GM12878 (cell line): ENCODE results near the gene TNRC6C. TPM values are rescaled to one million over a fixed set of nuclear protein-coding genes. Genes with fewer than 3 reads are reported as not detected.

Experiments
- ATAC-seq: fragments of 200-7000 bp; cut with Tn5 transposase; 3 replicates; pipeline ENCODE4 v1.9.1; 2020; ENCODE audit warnings: mild to moderate bottlenecking, moderate library complexity
- BruUV-seq: library from RNA; stranded (reverse); fragments of 400-500 nt; replicated peaks from 2 replicates; lab custom pipeline; 2021; lab: Mats Ljungman, UMichigan
- CTCF ChIA-PET: fragments of 300-600 bp; sonication (Branson Sonifier 250); formaldehyde crosslinking; extraction: SDS; loops from one replicate; lab custom pipeline; 2021; ENCODE audit warnings: inconsistent platforms; lab: Yijun Ruan, JAX
- POLR2A ChIA-PET: fragments of 350-600 bp; formaldehyde crosslinking; extraction: SDS; loops from one replicate; lab custom pipeline; 2021; ENCODE audit warnings: inconsistent platforms; lab: Charles Lee
- RAD21 ChIA-PET: fragments of 300-600 bp; sonication (Branson Sonifier 250); formaldehyde crosslinking; loops from one replicate; lab custom pipeline; 2023; ENCODE audit warnings: antibody characterized with exemption; ENCODE audit not compliant: unreplicated experiment; lab: Charles Lee
- SMC1A ChIA-PET: fragments of 300-600 bp; sonication (Branson Sonifier 250); formaldehyde crosslinking; loops from one replicate; lab custom pipeline; 2023; ENCODE audit not compliant: unreplicated experiment, uncharacterized antibody; lab: Charles Lee
- DNase-seq: peaks from one replicate; pipeline ENCODE4 v3.0.0-alpha.2; 2011; ENCODE audit warnings: low read depth, low spot score
- FAIRE-seq: peaks from 3 replicates; lab custom pipeline; 2011; peaks lifted over from hg19 to GRCh38; lab: Jason Lieb, UNC
- H2AFZ ChIP-seq: 2 replicates; pipeline ENCODE4 v1.6.0; 2011; ENCODE audit warnings: low read depth, low read length, control low read depth; ENCODE audit not compliant: control insufficient read depth
- H3K27ac ChIP-seq: 2 replicates; pipeline ENCODE4 v1.5.1; 2011; ENCODE audit warnings: control low read depth; ENCODE audit not compliant: control insufficient read depth, insufficient read depth
- H3K27me3 ChIP-seq, 2 experiments: replicated peaks in 1 of 2; 2 replicates each; pipeline versions ENCODE4 v1.6.0 to v1.6.1; 2011; ENCODE audit warnings: low read length in 1 of 2; ENCODE audit not compliant: control insufficient read depth in 2 of 2, insufficient read depth in 2 of 2
- H3K36me3 ChIP-seq, 2 experiments: 2 replicates each; pipeline ENCODE4 v1.5.1; 2011; ENCODE audit warnings: low read length in 1 of 2; ENCODE audit not compliant: control insufficient read depth in 2 of 2, insufficient read depth in 2 of 2
- H3K4me1 ChIP-seq: 2 replicates; pipeline ENCODE4 v1.6.1; 2011; ENCODE audit warnings: mild to moderate bottlenecking, low read length, moderate library complexity, mixed read lengths; ENCODE audit not compliant: control insufficient read depth, insufficient read depth
- H3K4me2 ChIP-seq: 2 replicates; pipeline ENCODE4 v1.6.0; 2011; ENCODE audit warnings: control low read depth; ENCODE audit not compliant: control insufficient read depth, insufficient read depth
- H3K4me3 ChIP-seq: fragments of 200-600 bp; sonication (generic); 2 replicates; pipeline ENCODE4 v1.5.1; 2016
- H3K79me2 ChIP-seq: 2 replicates; pipeline ENCODE4 v1.6.0; 2011; ENCODE audit warnings: low read length; ENCODE audit not compliant: control insufficient read depth, insufficient read depth
- H3K9ac ChIP-seq: 2 replicates; pipeline ENCODE4 v1.8.0; 2011; ENCODE audit warnings: low read length, control low read depth, mixed read lengths; ENCODE audit not compliant: control insufficient read depth, insufficient read depth
- H3K9me3 ChIP-seq: replicated peaks from 3 replicates; pipeline ENCODE4 v1.5.1; 2011; ENCODE audit warnings: mild to moderate bottlenecking, low read length; ENCODE audit not compliant: control insufficient read depth, insufficient read depth
- H4K20me1 ChIP-seq: 2 replicates; pipeline ENCODE4 v1.6.0; 2011; ENCODE audit not compliant: control insufficient read depth, insufficient read depth
- GABPA ChIP-seq: IDR thresholded peaks from 2 replicates; pipeline ENCODE4 v1.6.1; 2014; ENCODE audit warnings: antibody characterized with exemption, low read depth, mild to moderate bottlenecking, inconsistent platforms
- MEF2B ChIP-seq: fragments of 450-650 bp; IDR thresholded peaks from 2 replicates; pipeline ENCODE4 v1.6.1; 2018; ENCODE audit warnings: mild to moderate bottlenecking, moderate library complexity; ENCODE audit not compliant: partially characterized antibody, poor library complexity, severe bottlenecking
- MXI1 ChIP-seq: fragments of 150-350 bp; IDR thresholded peaks from 2 replicates; pipeline ENCODE4 v1.6.1; 2011; ENCODE audit warnings: low read depth, mild to moderate bottlenecking, inconsistent platforms, low read length, improper control_type of control experiment
- MYC ChIP-seq: IDR thresholded peaks from 2 replicates; pipeline ENCODE4 v1.6.1; 2011; ENCODE audit warnings: mild to moderate bottlenecking, low read length, moderate library complexity, inconsistent platforms; ENCODE audit not compliant: insufficient read depth, insufficient replicate concordance, insufficient read length, severe bottlenecking
- RAD21 ChIP-seq: IDR thresholded peaks from 2 replicates; pipeline ENCODE4 v1.6.1; 2011; ENCODE audit warnings: mild to moderate bottlenecking, low read depth, low read length, moderate library complexity; ENCODE audit not compliant: insufficient read depth
- RBBP5 ChIP-seq: fragments of 200-600 bp; sonication (generic); conservative IDR thresholded peaks from 2 replicates; pipeline ENCODE4 v1.6.1; 2016
- TCF12 ChIP-seq: IDR thresholded peaks from 2 replicates; pipeline ENCODE4 v1.6.1; 2011; ENCODE audit warnings: low read depth, mild to moderate bottlenecking, low read length
- ZNF207 ChIP-seq: fragments of 450-650 bp; IDR thresholded peaks from 2 replicates; pipeline ENCODE4 v1.6.1; 2014; ENCODE audit warnings: antibody characterized with exemption, mild to moderate bottlenecking, borderline replicate concordance
- WGBS: methylation state at CpG from one replicate; pipeline ENCODE4 v1.1.6; 2016; ENCODE audit warnings: low lambda C conversion rate; ENCODE audit not compliant: insufficient replicate concordance, insufficient coverage; ENCODE audit errors: missing lambda C conversion rate; 5-methylcytosine and 5-hydroxymethylcytosine counted together
- in situ Hi-C: fragments of 300-500 bp; cut with MboI; formaldehyde crosslinking; loops from 9 replicates; pipeline ENCODE4 v1.14.3; 2018; ENCODE audit warnings: mixed read lengths
- intact Hi-C: fragments of 100-400 bp; cut with micrococcal nuclease; formaldehyde crosslinking; loops from one replicate; pipeline ENCODE4 v1.14.2; 2022; ENCODE audit not compliant: unreplicated experiment
- polyA plus RNA-seq, 11 experiments: library from polyadenylated mRNA; depleted of rRNA in 4 of 11; unstranded in 6 of 11; stranded (reverse) in 5 of 11; fragments of >200 nt; fragmentation: Nextera tagmentation in 4 of 11; fragmentation: Illumina TruSeq in 1 of 11; extraction: Ambion mirVana in 4 of 11; extraction: Trizol in 1 of 11; gene quantifications; 1 replicate in 1 of 11; 2 replicates in 10 of 11; pipeline versions ENCODE4 v1.2.1 to v1.2.3, GENCODE V29; 2011 to 2016; ENCODE audit warnings: inconsistent platforms in 2 of 11, missing spikeins in 2 of 11, low read depth in 1 of 11
- total RNA-seq, 4 experiments: library from RNA; depleted of rRNA in 3 of 4; stranded (reverse); fragments of >200 nt in 3 of 4; fragmentation: Illumina TruSeq in 1 of 4; extraction: Trizol in 1 of 4; gene quantifications; 2 replicates each; pipeline versions ENCODE4 v1.2.1 to v1.2.3, GENCODE V29; 2013 to 2021
- TF ChIP-seq, protein P1 (sequence below): fragments of 450-650 bp; IDR thresholded peaks from 2 replicates; pipeline ENCODE4 v1.6.1; 2017; ENCODE audit warnings: mild to moderate bottlenecking
- TF ChIP-seq, protein P2 (sequence below): fragments of 450-650 bp; IDR thresholded peaks from 2 replicates; pipeline ENCODE4 v1.6.1; 2017; ENCODE audit warnings: antibody characterized with exemption, mild to moderate bottlenecking, moderate library complexity

Gene TNRC6C
- total and polyA plus RNA-seq, 10 of the 15 experiments (the other 5 are each of a cell fraction or from before 2014, with no cell fraction given), result 0.40 to 6.1 (median 0.96) TPM

DNA sequence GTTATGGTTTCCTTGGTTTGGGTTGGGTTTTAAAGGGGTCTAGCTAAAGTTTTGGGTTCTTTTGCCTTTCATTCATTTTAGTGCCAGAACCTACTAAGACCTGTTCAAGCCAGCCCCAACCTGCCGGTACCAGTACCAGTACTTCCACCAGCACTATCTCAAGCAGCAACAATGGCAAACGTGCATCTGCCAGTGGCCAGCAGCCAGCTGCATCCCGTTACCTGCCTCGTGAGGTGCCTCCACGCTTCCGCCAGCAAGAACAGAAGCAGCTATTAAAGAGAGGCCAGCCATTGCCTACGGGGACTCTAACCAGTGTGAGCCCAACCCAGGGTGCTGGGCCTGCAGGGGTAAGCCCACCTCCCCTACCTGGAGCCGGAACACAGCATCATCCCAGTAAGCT, 72.9 kb downstream of the TNRC6C start:
- H3K4me3 ChIP-seq, result no peak overlapping the region
- no peaks in the 10 kb centered on the region for H3K4me1 ChIP-seq
- WGBS, result 69% methylated on average over 8 of the region's 8 CpGs
- H3K36me3 ChIP-seq, result no peaks in the 10 kb centered on the region
- DNase-seq (no peak), ATAC-seq (no peak), FAIRE-seq (no peak)
- RAD21 ChIA-PET, result interaction anchor here (1.5 kb wide), 2 partner anchors 9 to 12 kb away, joined by 4 to 6 read pairs; no protein-coding TSS in a partner anchor
- no peaks in the 10 kb centered on the region for H3K27me3 ChIP-seq
- in situ Hi-C loops (no loop called here), intact Hi-C loops (no loop called here)
- no peak overlapping the region for H2AFZ ChIP-seq
- SMC1A ChIA-PET, result interaction anchor here (0.8 to 1.9 kb wide), 4 partner anchors 9 to 12 kb away, joined by 3 to 9 read pairs (median 3); no protein-coding TSS in a partner anchor
- no TSS peak for BruUV-seq
- CTCF ChIA-PET, result interaction anchor here (0.7 to 1.9 kb wide), 5 partner anchors 9 to 28 kb away, joined by 3 to 6 read pairs (median 5); no protein-coding TSS in a partner anchor
- H3K79me2 ChIP-seq, result no peaks in the 10 kb centered on the region
- POLR2A ChIA-PET, result no interaction called here
- no peak overlapping the region for H3K4me2 ChIP-seq
- no peak for TF ChIP-seq MEF2B
- no peaks in the 10 kb centered on the region for H4K20me1 ChIP-seq
- no peaks in the 10 kb centered on the region for H3K9me3 ChIP-seq
- no peak overlapping the region for H3K27ac ChIP-seq
- no peak overlapping the region for H3K9ac ChIP-seq

DNA sequence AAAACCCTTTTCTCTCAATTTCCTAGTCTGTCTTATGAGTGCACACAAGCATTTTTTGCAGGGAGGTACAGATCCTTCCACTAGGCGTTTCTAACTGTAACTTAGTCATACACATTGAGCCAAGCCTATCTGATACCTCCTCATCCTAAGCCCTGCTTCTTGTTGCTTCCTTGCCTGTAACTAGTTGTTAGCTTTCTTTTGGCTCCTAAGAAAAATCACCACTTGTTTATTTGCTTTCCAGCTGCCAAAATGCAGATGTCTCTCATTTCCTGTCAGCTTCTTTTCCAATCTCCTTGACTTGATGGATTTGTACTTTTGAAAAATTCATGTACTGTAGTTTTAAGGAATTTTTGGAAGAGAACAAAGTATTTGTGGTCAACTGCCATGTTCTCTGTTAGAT, 73.7 kb downstream of the TNRC6C start:
- no peaks in the 10 kb centered on the region for H3K4me1 ChIP-seq
- H4K20me1 ChIP-seq, result no peaks in the 10 kb centered on the region
- SMC1A ChIA-PET, result interaction anchor here (1.9 kb wide), 1 partner anchor 12 kb away, joined by 9 read pairs; no protein-coding TSS in a partner anchor
- CTCF ChIA-PET, result interaction anchor here (0.7 to 1.9 kb wide), 6 partner anchors 8 to 77 kb away, joined by 3 to 6 read pairs (median 4); no protein-coding TSS in a partner anchor
- in situ Hi-C loops, result no loop called here
- no peaks in the 10 kb centered on the region for H3K36me3 ChIP-seq
- no peaks in the 10 kb centered on the region for H3K79me2 ChIP-seq
- no peak overlapping the region for H2AFZ ChIP-seq
- WGBS, result 50% methylated on average over 1 of the region's 1 CpG
- no peaks in the 10 kb centered on the region for H3K9me3 ChIP-seq
- FAIRE-seq (no peak), DNase-seq (no peak), ATAC-seq (no peak)
- no peaks in the 10 kb centered on the region for H3K27me3 ChIP-seq
- POLR2A ChIA-PET, result no interaction called here
- H3K27ac ChIP-seq, result no peak overlapping the region
- H3K4me3 ChIP-seq, result no peak overlapping the region
- RAD21 ChIA-PET, result interaction anchor here (1.5 kb wide), 2 partner anchors 8 to 13 kb away, joined by 4 to 6 read pairs; no protein-coding TSS in a partner anchor
- intact Hi-C loops, result no loop called here
- BruUV-seq, result no TSS peak
- no peak overlapping the region for H3K4me2 ChIP-seq
- no peak overlapping the region for H3K9ac ChIP-seq
- TF ChIP-seq TCF12 (no peak), GABPA (no peak), MXI1 (no peak), RAD21 (no peak), ZNF207 (no peak), RBBP5 (no peak), MYC (no peak)
- TF ChIP-seq, protein P1, sequence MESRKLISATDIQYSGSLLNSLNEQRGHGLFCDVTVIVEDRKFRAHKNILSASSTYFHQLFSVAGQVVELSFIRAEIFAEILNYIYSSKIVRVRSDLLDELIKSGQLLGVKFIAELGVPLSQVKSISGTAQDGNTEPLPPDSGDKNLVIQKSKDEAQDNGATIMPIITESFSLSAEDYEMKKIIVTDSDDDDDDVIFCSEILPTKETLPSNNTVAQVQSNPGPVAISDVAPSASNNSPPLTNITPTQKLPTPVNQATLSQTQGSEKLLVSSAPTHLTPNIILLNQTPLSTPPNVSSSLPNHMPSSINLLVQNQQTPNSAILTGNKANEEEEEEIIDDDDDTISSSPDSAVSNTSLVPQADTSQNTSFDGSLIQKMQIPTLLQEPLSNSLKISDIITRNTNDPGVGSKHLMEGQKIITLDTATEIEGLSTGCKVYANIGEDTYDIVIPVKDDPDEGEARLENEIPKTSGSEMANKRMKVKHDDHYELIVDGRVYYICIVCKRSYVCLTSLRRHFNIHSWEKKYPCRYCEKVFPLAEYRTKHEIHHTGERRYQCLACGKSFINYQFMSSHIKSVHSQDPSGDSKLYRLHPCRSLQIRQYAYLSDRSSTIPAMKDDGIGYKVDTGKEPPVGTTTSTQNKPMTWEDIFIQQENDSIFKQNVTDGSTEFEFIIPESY, result no peak
- TF ChIP-seq, protein P2, sequence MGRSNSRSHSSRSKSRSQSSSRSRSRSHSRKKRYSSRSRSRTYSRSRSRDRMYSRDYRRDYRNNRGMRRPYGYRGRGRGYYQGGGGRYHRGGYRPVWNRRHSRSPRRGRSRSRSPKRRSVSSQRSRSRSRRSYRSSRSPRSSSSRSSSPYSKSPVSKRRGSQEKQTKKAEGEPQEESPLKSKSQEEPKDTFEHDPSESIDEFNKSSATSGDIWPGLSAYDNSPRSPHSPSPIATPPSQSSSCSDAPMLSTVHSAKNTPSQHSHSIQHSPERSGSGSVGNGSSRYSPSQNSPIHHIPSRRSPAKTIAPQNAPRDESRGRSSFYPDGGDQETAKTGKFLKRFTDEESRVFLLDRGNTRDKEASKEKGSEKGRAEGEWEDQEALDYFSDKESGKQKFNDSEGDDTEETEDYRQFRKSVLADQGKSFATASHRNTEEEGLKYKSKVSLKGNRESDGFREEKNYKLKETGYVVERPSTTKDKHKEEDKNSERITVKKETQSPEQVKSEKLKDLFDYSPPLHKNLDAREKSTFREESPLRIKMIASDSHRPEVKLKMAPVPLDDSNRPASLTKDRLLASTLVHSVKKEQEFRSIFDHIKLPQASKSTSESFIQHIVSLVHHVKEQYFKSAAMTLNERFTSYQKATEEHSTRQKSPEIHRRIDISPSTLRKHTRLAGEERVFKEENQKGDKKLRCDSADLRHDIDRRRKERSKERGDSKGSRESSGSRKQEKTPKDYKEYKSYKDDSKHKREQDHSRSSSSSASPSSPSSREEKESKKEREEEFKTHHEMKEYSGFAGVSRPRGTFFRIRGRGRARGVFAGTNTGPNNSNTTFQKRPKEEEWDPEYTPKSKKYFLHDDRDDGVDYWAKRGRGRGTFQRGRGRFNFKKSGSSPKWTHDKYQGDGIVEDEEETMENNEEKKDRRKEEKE, result no peak
